OCI-LY3 (cell line): Measurements from ENCODE around the gene MEF2A.

Experiments
- CTCF ChIP-seq: fragments of 200-600, 300-600 bp; sonication (generic); IDR thresholded peaks from 2 replicates; pipeline ENCODE4 v1.5.1; 2014; ENCODE audit warnings: antibody characterized with exemption, low read length, low read depth
- EZH2phosphoT487 ChIP-seq: fragments of 200-600 bp; shearing (Covaris generic); IDR thresholded peaks from 2 replicates; pipeline ENCODE4 v1.6.1; 2018; ENCODE audit warnings: antibody characterized with exemption, mixed run types, low read depth

DNA sequence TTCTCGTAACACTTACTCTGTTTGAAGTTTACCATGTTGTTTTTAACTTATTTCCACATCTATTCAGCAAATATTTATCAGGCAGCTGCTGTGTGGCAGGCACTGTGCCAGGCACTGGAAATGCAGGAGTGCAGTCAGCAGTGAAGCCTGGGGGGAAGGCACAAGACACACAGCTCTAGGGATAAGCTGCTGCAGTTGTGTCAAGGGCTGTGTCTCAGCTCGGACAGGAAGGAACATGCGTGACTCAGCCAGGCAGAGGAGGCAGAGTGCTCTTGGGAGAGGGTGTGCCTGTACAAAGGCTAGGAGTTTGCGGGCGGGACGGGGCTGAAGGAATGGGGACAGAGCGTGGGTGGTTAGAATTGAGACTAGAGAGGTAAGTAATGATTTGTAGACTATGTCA, 142.8 kb downstream of the MEF2A start:
- no peak for TF ChIP-seq CTCF
- no peak for TF ChIP-seq EZH2phosphoT487
